ENCODE results near the gene JHY.
A peak's percentile ranks its signal among the peaks of the same experiment; 100 is the strongest.

The JHY gene

GRCh38 chr11:122981388-122982264, 99.1 kb downstream of the JHY start, which contains the start of gene BSX:
BSX (minus strand) TSS chr11:122981834; CDS start chr11:122981671, 163 bp downstream.
- DNase-seq (ENCODE audit: low read depth in 2 of 2): peak; percentile 40 to 61
- H3K4me3 ChIP-seq (replicated peaks in 1 of 2; ENCODE audit: low read depth in 2 of 2, low read length in 2 of 2): no peak within 1 kb of the TSS
- TF ChIP-seq CTCF (IDR thresholded peaks at IDR 0.05; ENCODE audit: low read depth, low read length): no peak

- DNase-seq (ENCODE audit: low read depth in 2 of 2): no peak
- H3K4me3 ChIP-seq (replicated peaks in 1 of 2; ENCODE audit: low read depth in 2 of 2, low read length in 2 of 2): peak overlapping the region; percentile 59 to 67
- TF ChIP-seq CTCF (IDR thresholded peaks at IDR 0.05; ENCODE audit: low read depth, low read length): no peak
These were observed 101.1 kb downstream of the JHY start for GRCh38 chr11:122983438-122984185.

DNA sequence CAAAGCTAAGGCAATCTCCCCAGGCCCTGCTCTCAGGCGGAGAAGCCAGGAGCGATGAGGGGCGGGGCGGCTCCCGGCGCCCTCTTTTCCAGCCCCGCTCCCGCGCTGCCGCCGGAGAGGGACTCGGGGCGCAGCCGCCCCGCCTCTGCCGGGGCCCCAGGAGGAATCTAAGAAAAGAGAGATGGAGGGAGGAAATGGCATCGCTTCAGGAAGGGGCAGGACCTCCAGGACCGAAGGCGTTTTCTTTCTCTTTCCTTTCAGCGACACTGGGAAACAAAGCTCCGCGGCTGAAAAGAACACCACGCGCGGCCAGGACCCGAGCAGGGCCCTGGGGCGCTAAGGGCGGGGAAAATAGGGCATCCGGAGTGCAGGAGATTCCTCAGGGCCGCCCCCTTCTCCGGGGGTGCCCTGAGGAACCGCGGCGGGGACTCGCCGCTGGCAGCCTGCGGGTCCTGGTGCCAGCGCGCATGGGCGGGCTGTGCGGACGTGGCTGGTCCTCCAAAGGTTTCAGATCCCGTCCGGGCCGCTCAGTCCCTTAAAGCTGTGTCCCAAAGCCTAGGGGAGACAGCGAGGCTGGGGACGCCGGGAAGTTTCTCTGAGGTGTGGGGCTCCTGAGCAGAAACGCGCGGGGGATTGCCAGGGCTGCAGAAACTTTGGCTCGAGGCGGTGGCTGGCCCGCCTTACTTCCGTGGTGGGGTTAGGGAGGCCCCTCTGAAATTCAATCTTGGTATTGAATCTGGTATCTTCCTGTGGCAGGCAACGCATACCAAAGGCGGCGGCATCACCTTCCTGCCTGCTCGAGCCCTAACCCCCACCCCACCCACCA, 101.8 kb downstream of the JHY start:
- H3K4me3 ChIP-seq (replicated peaks in 1 of 2; ENCODE audit: low read depth in 2 of 2, low read length in 2 of 2): peak overlapping the region; percentile 59 to 67
- no peak for TF ChIP-seq CTCF (IDR thresholded peaks at IDR 0.05; ENCODE audit: low read depth, low read length)
- DNase-seq (ENCODE audit: low read depth in 2 of 2): peak; percentile 10 to 31

DNA sequence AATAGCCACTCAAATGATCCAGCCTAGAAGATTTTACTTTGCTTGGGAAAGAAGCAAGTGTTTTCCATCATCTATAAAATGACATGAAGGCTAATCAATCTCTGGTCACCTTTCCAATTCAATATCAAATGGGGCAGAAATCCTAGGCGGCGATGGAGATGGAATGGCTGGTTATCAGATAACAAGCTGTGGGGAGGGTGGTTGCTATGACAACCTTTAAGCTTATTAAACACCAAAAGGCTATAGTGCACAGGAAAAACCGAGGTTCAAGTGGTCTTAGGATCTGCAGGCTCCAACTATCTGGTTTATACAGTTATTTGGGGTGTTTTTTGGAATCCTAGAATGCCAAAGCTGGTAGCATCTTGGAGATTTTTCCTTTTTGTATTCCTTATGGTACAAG, 113.0 kb downstream of the JHY start:
- no peak for DNase-seq (ENCODE audit: low read depth in 2 of 2)
- no peak for TF ChIP-seq CTCF (IDR thresholded peaks at IDR 0.05; ENCODE audit: low read depth, low read length)
- no peak overlapping the region for H3K4me3 ChIP-seq (replicated peaks in 1 of 2; ENCODE audit: low read depth in 2 of 2, low read length in 2 of 2)

GRCh38 chr11:122998727-122999366, 116.3 kb downstream of the JHY start:
- TF ChIP-seq CTCF (IDR thresholded peaks at IDR 0.05; ENCODE audit: low read depth, low read length): no peak
- DNase-seq (ENCODE audit: low read depth in 2 of 2): peak in 1 of 2 donors; percentile 28

DNA sequence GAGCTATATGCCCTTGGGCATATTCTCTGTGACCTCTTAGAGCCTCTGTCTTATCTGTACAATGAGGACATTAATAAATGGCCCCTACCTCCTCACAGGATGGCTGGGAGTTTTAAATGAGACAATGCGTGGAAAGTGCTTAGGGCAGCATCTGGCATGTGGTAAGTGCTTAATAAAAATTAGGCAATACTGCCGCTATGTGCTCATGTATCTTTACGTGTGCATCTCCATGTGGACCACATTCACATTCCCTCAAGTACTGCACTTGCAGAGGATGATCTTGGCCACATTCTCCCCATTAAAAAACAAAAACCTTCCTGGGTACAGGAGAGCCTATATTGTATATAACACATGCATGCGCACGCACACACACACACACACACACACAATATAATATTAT, 118.2 kb downstream of the JHY start:
- H3K4me3 ChIP-seq (replicated peaks in 1 of 2; ENCODE audit: low read depth in 2 of 2, low read length in 2 of 2): no peak overlapping the region
- DNase-seq (ENCODE audit: low read depth in 2 of 2): no peak
- no peak for TF ChIP-seq CTCF (IDR thresholded peaks at IDR 0.05; ENCODE audit: low read depth, low read length)

More at GRCh38 chr11:122998727-122999366, 116.3 kb downstream of the JHY start:
- H3K4me3 ChIP-seq (replicated peaks in 1 of 2; ENCODE audit: low read depth in 2 of 2, low read length in 2 of 2): no peak overlapping the region
